NCI-H1930 (cell line): ENCODE data around the gene IL12RB2.
"Not testable (repeated sequence)": the region's sequence is repeated elsewhere in the genome, so short reads cannot be mapped to it uniquely, and the experiment has no call there.

ENCODE experiments used
- DNase-seq, 2 experiments: peaks; one replicate each; lab custom pipeline; 2025; lab: John Stamatoyannopoulos, UW

Gene IL12RB2

GRCh38 chr1:67394548-67394947, 86.9 kb downstream of the IL12RB2 start:
- DNase-seq: no peak

- no peak for DNase-seq
Measured at GRCh38 chr1:67399199-67399993, 91.7 kb downstream of the IL12RB2 start.

GRCh38 chr1:67400029-67400786, 92.5 kb downstream of the IL12RB2 start:
- DNase-seq: not testable (repeated sequence)

GRCh38 chr1:67401443-67401842, 93.8 kb downstream of the IL12RB2 start:
- no peak for DNase-seq

- no peak for DNase-seq
Measured at GRCh38 chr1:67404212-67404620, 96.5 kb downstream of the IL12RB2 start.

GRCh38 chr1:67405473-67406245, 98.0 kb downstream of the IL12RB2 start:
- no peak for DNase-seq

GRCh38 chr1:67407498-67407897, 99.8 kb downstream of the IL12RB2 start:
- DNase-seq: no peak

- no peak for DNase-seq
Measured at GRCh38 chr1:67408148-67408547, 100.5 kb downstream of the IL12RB2 start.

GRCh38 chr1:67413101-67413500, 105.4 kb downstream of the IL12RB2 start:
- not testable (repeated sequence) for DNase-seq

GRCh38 chr1:67414574-67414973, 106.9 kb downstream of the IL12RB2 start:
- DNase-seq: no peak

- no peak for DNase-seq
Measured at GRCh38 chr1:67415041-67415440, 107.4 kb downstream of the IL12RB2 start.

GRCh38 chr1:67417733-67418132, 110.1 kb downstream of the IL12RB2 start:
- DNase-seq: not testable (repeated sequence)

GRCh38 chr1:67418839-67419586, 111.3 kb downstream of the IL12RB2 start:
- DNase-seq: no peak

GRCh38 chr1:67420835-67421492, 113.3 kb downstream of the IL12RB2 start:
- DNase-seq: no peak

GRCh38 chr1:67427465-67427864, 119.8 kb downstream of the IL12RB2 start:
- no peak for DNase-seq

- DNase-seq: no peak
Measured at GRCh38 chr1:67427947-67428346, 120.3 kb downstream of the IL12RB2 start.

- no peak for DNase-seq
Measured at GRCh38 chr1:67429011-67429527, 121.4 kb downstream of the IL12RB2 start.

- no peak for DNase-seq
Measured at GRCh38 chr1:67429528-67430357, 122.1 kb downstream of the IL12RB2 start.

- DNase-seq: peak; percentile 94 to 97
Measured at GRCh38 chr1:67430358-67431155, 122.9 kb downstream of the IL12RB2 start, which contains the start of gene SERBP1. SERBP1 (minus strand) TSS chr1:67430402; CDS start chr1:67430300, 102 bp downstream.
